HepG2 (cell line): Measurements from ENCODE around the gene SPAG7. TPM values are rescaled to one million over a fixed set of nuclear protein-coding genes. Genes with fewer than 3 reads are reported as not detected.

ENCODE experiments used
- BRD4 ChIP-seq: sonication (generic); formaldehyde crosslinking; IDR thresholded peaks from 2 replicates; pipeline ENCODE4 v1.4.0; 2020; ENCODE audit warnings: missing genetic modification reagents
- DMAP1 ChIP-seq: IDR thresholded peaks from 2 replicates; pipeline ENCODE4 v1.6.1; 2016
- ELF4 ChIP-seq: sonication (generic); formaldehyde crosslinking; IDR thresholded peaks from 2 replicates; pipeline ENCODE4 v1.5.0; 2020; ENCODE audit warnings: missing genetic modification reagents, mild to moderate bottlenecking, moderate library complexity, borderline replicate concordance
- ERF ChIP-seq: IDR thresholded peaks from 2 replicates; pipeline ENCODE4 v1.6.1; 2018; ENCODE audit warnings: missing biosample characterization, missing genetic modification reagents
- GLI4 ChIP-seq: sonication (generic); formaldehyde crosslinking; IDR thresholded peaks from 2 replicates; pipeline ENCODE4 v1.5.1; 2020; ENCODE audit warnings: missing genetic modification reagents, mild to moderate bottlenecking, moderate library complexity, borderline replicate concordance
- HNRNPH1 ChIP-seq: fragments of 200-400 bp; formaldehyde crosslinking; optimal IDR thresholded peaks from 2 replicates; pipeline ENCODE3; 2017; ENCODE audit warnings: mild to moderate bottlenecking, low read depth, low read length
- IRF2 ChIP-seq: IDR thresholded peaks from 2 replicates; pipeline ENCODE4 v1.6.1; 2018; ENCODE audit warnings: missing genetic modification reagents, missing compliant biosample characterization
- KDM2A ChIP-seq: sonication (generic); formaldehyde crosslinking; IDR thresholded peaks from 2 replicates; pipeline ENCODE4 v1.4.0; 2020; ENCODE audit warnings: low read depth, missing genetic modification reagents, borderline replicate concordance
- KLF12 ChIP-seq: sonication (generic); formaldehyde crosslinking; IDR thresholded peaks from 2 replicates; pipeline ENCODE4 v1.4.0; 2020; ENCODE audit warnings: missing genetic modification reagents, borderline replicate concordance
- LBX2 ChIP-seq: sonication (generic); formaldehyde crosslinking; IDR thresholded peaks from 2 replicates; pipeline ENCODE4 v1.5.0; 2020; ENCODE audit warnings: missing genetic modification reagents, mild to moderate bottlenecking, borderline replicate concordance
- NFYB ChIP-seq: sonication (generic); formaldehyde crosslinking; IDR thresholded peaks from 2 replicates; pipeline ENCODE4 v1.4.0; 2020; ENCODE audit warnings: missing genetic modification reagents
- RAD21 ChIP-seq: fragments of 450-650 bp; formaldehyde crosslinking; IDR thresholded peaks from 2 replicates; pipeline ENCODE4 v1.5.0; 2020; ENCODE audit warnings: mild to moderate bottlenecking
- SMAD3 ChIP-seq: sonication (generic); formaldehyde crosslinking; IDR thresholded peaks from 2 replicates; pipeline ENCODE4 v1.4.0; 2020; ENCODE audit warnings: missing genetic modification reagents
- STAG1 ChIP-seq: sonication (generic); formaldehyde crosslinking; IDR thresholded peaks from 2 replicates; pipeline ENCODE4 v1.4.0; 2020; ENCODE audit warnings: missing genetic modification reagents
- TBX2 ChIP-seq: sonication (generic); formaldehyde crosslinking; IDR thresholded peaks from 2 replicates; pipeline ENCODE4 v1.5.0; 2020; ENCODE audit warnings: missing genetic modification reagents, mild to moderate bottlenecking, borderline replicate concordance
- TGIF2 ChIP-seq: IDR thresholded peaks from 2 replicates; pipeline ENCODE4 v1.6.1; 2016; ENCODE audit warnings: control low read depth, missing compliant biosample characterization
- TSC22D2 ChIP-seq: sonication (generic); formaldehyde crosslinking; IDR thresholded peaks from 2 replicates; pipeline ENCODE4 v1.5.1; 2020; ENCODE audit warnings: missing genetic modification reagents, mild to moderate bottlenecking, borderline replicate concordance
- ZBTB7A ChIP-seq: sonication (generic); formaldehyde crosslinking; IDR thresholded peaks from 2 replicates; pipeline ENCODE4 v1.8.0; 2022; ENCODE audit warnings: mild to moderate bottlenecking, missing genetic modification reagents
- ZNF235 ChIP-seq: sonication (generic); formaldehyde crosslinking; IDR thresholded peaks from 2 replicates; pipeline ENCODE4 v1.8.1; 2023; ENCODE audit warnings: mild to moderate bottlenecking, missing genetic modification reagents, borderline replicate concordance
- ZNF275 ChIP-seq: sonication (generic); formaldehyde crosslinking; IDR thresholded peaks from 2 replicates; pipeline ENCODE4 v1.8.0; 2022; ENCODE audit warnings: missing genetic modification reagents, mild to moderate bottlenecking, inconsistent platforms, borderline replicate concordance
- ZNF747 ChIP-seq: sonication (generic); formaldehyde crosslinking; IDR thresholded peaks from 2 replicates; pipeline ENCODE4 v1.8.1; 2023; ENCODE audit warnings: missing genetic modification reagents, mild to moderate bottlenecking, borderline replicate concordance
- ZNF772 ChIP-seq: sonication (generic); formaldehyde crosslinking; IDR thresholded peaks from 2 replicates; pipeline ENCODE4 v1.5.0; 2020; ENCODE audit warnings: mild to moderate bottlenecking, missing genetic modification reagents
- polyA plus RNA-seq, 8 experiments: library from polyadenylated mRNA; depleted of rRNA in 3 of 8; stranded (reverse) in 7 of 8; unstranded in 1 of 8; fragments of >200 nt; fragmentation: Illumina TruSeq in 4 of 8; extraction: Trizol in 4 of 8; gene quantifications; 2 replicates each; pipeline versions ENCODE4 v1.2.1 to v1.2.3, GENCODE V29; 2011 to 2016; ENCODE audit warnings: low read depth in 4 of 8, missing spikeins in 1 of 8, mixed read lengths in 1 of 8; ENCODE audit not compliant: insufficient read depth in 1 of 8
- total RNA-seq, 5 experiments: library from RNA; depleted of rRNA; stranded (reverse); fragments of >200 nt; fragmentation: Illumina TruSeq; extraction: Trizol; gene quantifications; 2 replicates each; pipeline ENCODE4 v1.2.3, GENCODE V29; 2016; ENCODE audit warnings: low read depth in 1 of 5
- TF ChIP-seq, protein P1 (sequence below): sonication (generic); formaldehyde crosslinking; IDR thresholded peaks from 2 replicates; pipeline ENCODE4 v1.4.0; 2020; ENCODE audit warnings: mild to moderate bottlenecking, missing genetic modification reagents
- TF ChIP-seq, protein P2 (sequence below): sonication (generic); formaldehyde crosslinking; conservative IDR thresholded peaks from 2 replicates; pipeline ENCODE4 v1.8.0; 2022; ENCODE audit warnings: mild to moderate bottlenecking, moderate library complexity, missing genetic modification reagents
- TF ChIP-seq, protein P3 (sequence below): sonication (generic); formaldehyde crosslinking; IDR thresholded peaks from 2 replicates; pipeline ENCODE4 v1.8.1; 2022; ENCODE audit warnings: mild to moderate bottlenecking, missing genetic modification reagents

The SPAG7 gene
- total and polyA plus RNA-seq, 2 of the 13 experiments (the other 11 are each of a cell fraction or from before 2014, with no cell fraction given), result 51.0 to 59.0 TPM

- TF ChIP-seq KDM2A, result peak; percentile 48; the same call in 1 of the 2 replicates
- TF ChIP-seq ZNF747 (CRISPR knock-in tag), result 0 out of 2 replicates have a peak, but pooled peaks have one; percentile 41
- TF ChIP-seq TBX2, result peak; percentile 76
- TF ChIP-seq STAG1, result no peak
- 0 out of 2 replicates have a peak, but pooled peaks have one; percentile 57 for TF ChIP-seq LBX2 (CRISPR knock-in tag)
- TF ChIP-seq, protein P1, sequence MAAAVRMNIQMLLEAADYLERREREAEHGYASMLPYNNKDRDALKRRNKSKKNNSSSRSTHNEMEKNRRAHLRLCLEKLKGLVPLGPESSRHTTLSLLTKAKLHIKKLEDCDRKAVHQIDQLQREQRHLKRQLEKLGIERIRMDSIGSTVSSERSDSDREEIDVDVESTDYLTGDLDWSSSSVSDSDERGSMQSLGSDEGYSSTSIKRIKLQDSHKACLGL (CRISPR knock-in tag), result peak; percentile 72; the same call in 1 of the 2 replicates
- TF ChIP-seq GLI4 (CRISPR knock-in tag), result no peak
- peak; percentile 43; the same call in 1 of the 2 replicates for TF ChIP-seq ZNF235
- peak; percentile 31; the same call in 1 of the 2 replicates for TF ChIP-seq TGIF2 (CRISPR knock-in tag)
- TF ChIP-seq, protein P2, sequence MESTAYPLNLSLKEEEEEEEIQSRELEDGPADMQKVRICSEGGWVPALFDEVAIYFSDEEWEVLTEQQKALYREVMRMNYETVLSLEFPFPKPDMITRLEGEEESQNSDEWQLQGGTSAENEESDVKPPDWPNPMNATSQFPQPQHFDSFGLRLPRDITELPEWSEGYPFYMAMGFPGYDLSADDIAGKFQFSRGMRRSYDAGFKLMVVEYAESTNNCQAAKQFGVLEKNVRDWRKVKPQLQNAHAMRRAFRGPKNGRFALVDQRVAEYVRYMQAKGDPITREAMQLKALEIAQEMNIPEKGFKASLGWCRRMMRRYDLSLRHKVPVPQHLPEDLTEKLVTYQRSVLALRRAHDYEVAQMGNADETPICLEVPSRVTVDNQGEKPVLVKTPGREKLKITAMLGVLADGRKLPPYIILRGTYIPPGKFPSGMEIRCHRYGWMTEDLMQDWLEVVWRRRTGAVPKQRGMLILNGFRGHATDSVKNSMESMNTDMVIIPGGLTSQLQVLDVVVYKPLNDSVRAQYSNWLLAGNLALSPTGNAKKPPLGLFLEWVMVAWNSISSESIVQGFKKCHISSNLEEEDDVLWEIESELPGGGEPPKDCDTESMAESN (CRISPR knock-in tag), result peak; percentile 27; the same call in 1 of the 2 replicates
- TF ChIP-seq RAD21 (CRISPR knock-in tag), result 0 out of 2 replicates have a peak, but pooled peaks have one; percentile 10
- no peak for TF ChIP-seq SMAD3 (CRISPR knock-in tag)
- peak; percentile 58; the same call in 1 of the 2 replicates for TF ChIP-seq ZNF772 (CRISPR knock-in tag)
- TF ChIP-seq HNRNPH1, result no peak
- peak; percentile 21; the same call in 1 of the 2 replicates for TF ChIP-seq ERF (CRISPR knock-in tag)
- peak; percentile 14; the same call in 1 of the 2 replicates for TF ChIP-seq TSC22D2 (CRISPR knock-in tag)
- peak; percentile 68; the same call in 1 of the 2 replicates for TF ChIP-seq ELF4 (CRISPR knock-in tag)
- TF ChIP-seq NFYB (CRISPR knock-in tag), result 0 out of 2 replicates have a peak, but pooled peaks have one; percentile 25
- peak; percentile 35; the same call in 1 of the 2 replicates for TF ChIP-seq ZBTB7A (CRISPR knock-in tag)
- TF ChIP-seq, protein P3, sequence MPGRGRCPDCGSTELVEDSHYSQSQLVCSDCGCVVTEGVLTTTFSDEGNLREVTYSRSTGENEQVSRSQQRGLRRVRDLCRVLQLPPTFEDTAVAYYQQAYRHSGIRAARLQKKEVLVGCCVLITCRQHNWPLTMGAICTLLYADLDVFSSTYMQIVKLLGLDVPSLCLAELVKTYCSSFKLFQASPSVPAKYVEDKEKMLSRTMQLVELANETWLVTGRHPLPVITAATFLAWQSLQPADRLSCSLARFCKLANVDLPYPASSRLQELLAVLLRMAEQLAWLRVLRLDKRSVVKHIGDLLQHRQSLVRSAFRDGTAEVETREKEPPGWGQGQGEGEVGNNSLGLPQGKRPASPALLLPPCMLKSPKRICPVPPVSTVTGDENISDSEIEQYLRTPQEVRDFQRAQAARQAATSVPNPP, result 0 out of 2 replicates have a peak, but pooled peaks have one; percentile 6
- 0 out of 2 replicates have a peak, but pooled peaks have one; percentile 35 for TF ChIP-seq DMAP1 (CRISPR knock-in tag)
- 0 out of 2 replicates have a peak, but pooled peaks have one; percentile 25 for TF ChIP-seq ZNF275 (CRISPR knock-in tag)
- peak; percentile 31; the same call in 1 of the 2 replicates for TF ChIP-seq BRD4 (CRISPR knock-in tag)
- 0 out of 2 replicates have a peak, but pooled peaks have one; percentile 8 for TF ChIP-seq IRF2 (CRISPR knock-in tag)
- peak; percentile 67 for TF ChIP-seq KLF12 (CRISPR knock-in tag)
Observed at GRCh38 chr17:4947411-4948165, 20.0 kb downstream of the SPAG7 start (continued).
